ENCODE data around the gene KRTAP4-16. TPM values are rescaled to one million over a fixed set of nuclear protein-coding genes. Genes with fewer than 3 reads are reported as not detected.
"Not testable (repeated sequence)": the region's sequence is repeated elsewhere in the genome, so short reads cannot be mapped to it uniquely, and the experiment has no call there.

Gene KRTAP4-16
- total RNA-seq, 1 donor from 2014 or later, result not detected

DNA sequence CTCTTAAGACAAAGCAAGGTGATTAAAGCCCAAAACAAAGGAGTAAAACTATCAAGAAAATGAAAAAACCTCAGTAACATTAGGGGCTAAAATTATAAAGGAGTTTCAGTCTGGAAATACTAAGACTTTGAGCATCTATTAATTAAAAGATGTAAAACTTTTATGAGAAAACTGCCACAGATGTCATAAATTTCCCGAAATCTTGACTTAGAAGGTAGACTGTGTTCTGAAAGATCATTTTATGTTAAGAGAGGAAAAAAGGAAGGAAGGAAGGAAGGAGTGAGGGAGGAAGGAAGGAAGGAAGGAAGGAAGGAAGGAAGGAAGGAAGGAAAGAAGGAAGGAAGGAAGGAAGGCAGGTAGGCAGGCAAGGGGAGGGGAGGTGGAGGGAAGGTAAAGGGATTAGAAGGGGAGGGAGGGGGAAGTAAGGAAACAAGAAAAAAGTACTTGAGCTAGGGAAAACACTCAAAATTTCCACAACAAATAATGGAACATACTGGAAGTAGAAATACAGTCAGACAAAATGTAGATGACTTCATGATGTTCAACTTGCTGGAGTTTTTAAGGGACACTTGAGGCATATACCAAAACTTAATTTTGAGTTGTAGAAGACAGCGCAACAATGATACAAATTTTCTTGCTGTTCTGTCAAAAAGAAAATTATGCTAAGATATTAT is 45.7 kb upstream of the KRTAP4-16 start:
- no peaks in the 10 kb centered on the region for H3K4me1 Mint-ChIP-seq (ENCODE audit: unreplicated experiment)

DNA sequence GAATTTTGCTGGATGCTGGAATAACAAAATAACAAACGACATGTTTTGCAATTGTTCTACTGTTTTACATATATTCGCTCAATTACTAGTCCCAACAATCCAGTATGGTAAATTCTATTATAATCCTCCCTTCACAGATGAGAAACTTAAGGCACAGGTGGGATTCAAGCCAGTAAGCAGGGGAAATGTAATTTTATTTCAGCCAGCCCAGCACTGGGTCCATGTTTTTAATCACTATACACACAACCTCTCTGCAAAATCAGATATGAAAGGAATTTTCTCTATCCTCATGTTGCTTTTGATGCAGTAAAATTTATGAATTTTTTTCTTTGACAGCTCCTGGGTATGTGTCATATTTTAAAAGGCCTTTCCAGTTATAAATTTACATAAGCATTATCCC is 43.3 kb upstream of the KRTAP4-16 start:
- H3K9me3 Mint-ChIP-seq (ENCODE audit: unreplicated experiment), result peaks cover 25% of the 10 kb centered on the region
- peaks cover 6% of the 10 kb centered on the region for H3K4me1 Mint-ChIP-seq (ENCODE audit: unreplicated experiment)
- no peaks in the 10 kb centered on the region for H3K27me3 Mint-ChIP-seq (ENCODE audit: unreplicated experiment)
- DNase-seq (ENCODE audit: extremely low spot score, unreplicated experiment), result no peak
- H3K4me3 Mint-ChIP-seq (ENCODE audit: unreplicated experiment), result no peak overlapping the region
- peaks cover 10% of the 10 kb centered on the region for H3K36me3 Mint-ChIP-seq (ENCODE audit: unreplicated experiment)
- TF ChIP-seq, protein P1, sequence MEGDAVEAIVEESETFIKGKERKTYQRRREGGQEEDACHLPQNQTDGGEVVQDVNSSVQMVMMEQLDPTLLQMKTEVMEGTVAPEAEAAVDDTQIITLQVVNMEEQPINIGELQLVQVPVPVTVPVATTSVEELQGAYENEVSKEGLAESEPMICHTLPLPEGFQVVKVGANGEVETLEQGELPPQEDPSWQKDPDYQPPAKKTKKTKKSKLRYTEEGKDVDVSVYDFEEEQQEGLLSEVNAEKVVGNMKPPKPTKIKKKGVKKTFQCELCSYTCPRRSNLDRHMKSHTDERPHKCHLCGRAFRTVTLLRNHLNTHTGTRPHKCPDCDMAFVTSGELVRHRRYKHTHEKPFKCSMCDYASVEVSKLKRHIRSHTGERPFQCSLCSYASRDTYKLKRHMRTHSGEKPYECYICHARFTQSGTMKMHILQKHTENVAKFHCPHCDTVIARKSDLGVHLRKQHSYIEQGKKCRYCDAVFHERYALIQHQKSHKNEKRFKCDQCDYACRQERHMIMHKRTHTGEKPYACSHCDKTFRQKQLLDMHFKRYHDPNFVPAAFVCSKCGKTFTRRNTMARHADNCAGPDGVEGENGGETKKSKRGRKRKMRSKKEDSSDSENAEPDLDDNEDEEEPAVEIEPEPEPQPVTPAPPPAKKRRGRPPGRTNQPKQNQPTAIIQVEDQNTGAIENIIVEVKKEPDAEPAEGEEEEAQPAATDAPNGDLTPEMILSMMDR (IDR thresholded peaks at IDR 0.05), result no peak
- no peak overlapping the region for H3K27ac Mint-ChIP-seq (ENCODE audit: unreplicated experiment)

More for the DNA sequence above, 45.7 kb upstream of the KRTAP4-16 start:
- Mint-ChIP-seq H3K36me3 (ENCODE audit: unreplicated experiment) (peaks cover 7% of the 10 kb centered on the region), H3K27me3 (ENCODE audit: unreplicated experiment) (no peaks in the 10 kb centered on the region), H3K27ac (ENCODE audit: unreplicated experiment) (no peak overlapping the region), H3K9me3 (ENCODE audit: unreplicated experiment) (peaks cover 12% of the 10 kb centered on the region), H3K4me3 (ENCODE audit: unreplicated experiment) (no peak overlapping the region)
- no peak for DNase-seq (ENCODE audit: extremely low spot score, unreplicated experiment)
- TF ChIP-seq, protein P1 (IDR thresholded peaks at IDR 0.05), result no peak

DNA sequence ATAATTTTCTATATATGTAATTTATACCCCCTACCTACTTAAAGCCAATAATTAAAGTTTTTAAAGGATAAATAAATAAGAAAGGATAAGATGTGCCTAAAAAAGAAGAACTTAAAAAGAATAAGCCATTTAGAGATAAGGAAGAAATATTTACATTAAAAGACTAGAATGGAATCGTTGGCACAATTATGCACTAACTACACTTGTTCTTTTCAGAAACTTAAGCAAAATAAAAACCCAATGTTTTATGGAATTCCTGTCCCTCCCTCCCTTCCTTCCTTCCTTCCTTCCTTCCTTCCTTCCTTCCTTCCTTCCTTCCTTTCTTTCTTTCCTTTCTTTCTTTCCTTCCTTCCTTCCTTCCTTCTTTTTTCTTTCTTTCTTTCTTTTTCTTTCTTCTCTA is 42.8 kb upstream of the KRTAP4-16 start:
- Mint-ChIP-seq H3K36me3 (ENCODE audit: unreplicated experiment) (peaks cover 10% of the 10 kb centered on the region), H3K27ac (ENCODE audit: unreplicated experiment) (no peak overlapping the region), H3K9me3 (ENCODE audit: unreplicated experiment) (peaks cover 25% of the 10 kb centered on the region), H3K27me3 (ENCODE audit: unreplicated experiment) (no peaks in the 10 kb centered on the region), H3K4me3 (ENCODE audit: unreplicated experiment) (no peak overlapping the region), H3K4me1 (ENCODE audit: unreplicated experiment) (peaks cover 6% of the 10 kb centered on the region)
- DNase-seq (ENCODE audit: extremely low spot score, unreplicated experiment), result no peak
- TF ChIP-seq, protein P1 (IDR thresholded peaks at IDR 0.05), result no peak

DNA sequence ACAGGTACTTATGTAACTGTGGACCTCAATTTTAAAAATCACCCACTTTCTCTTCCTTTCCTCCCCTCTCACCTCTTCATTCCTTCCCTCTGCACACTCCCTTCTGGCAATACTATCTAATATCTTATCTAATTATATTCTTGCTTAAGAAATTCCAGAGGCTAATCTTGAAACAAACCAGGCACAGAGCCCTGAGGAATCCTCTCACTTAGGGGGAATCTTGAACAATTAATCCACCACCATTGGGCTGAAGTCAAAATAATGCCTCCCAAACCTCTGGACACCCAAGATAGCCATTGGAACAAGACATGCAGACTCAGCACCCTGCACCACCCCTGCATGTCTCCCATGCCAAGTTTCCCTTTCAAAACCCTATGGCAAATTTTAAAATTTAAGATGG is 39.4 kb upstream of the KRTAP4-16 start:
- H3K27me3 Mint-ChIP-seq (ENCODE audit: unreplicated experiment), result no peaks in the 10 kb centered on the region
- peaks cover 6% of the 10 kb centered on the region for H3K4me1 Mint-ChIP-seq (ENCODE audit: unreplicated experiment)
- no peak overlapping the region for H3K4me3 Mint-ChIP-seq (ENCODE audit: unreplicated experiment)
- TF ChIP-seq, protein P1 (IDR thresholded peaks at IDR 0.05), result no peak
- no peak for DNase-seq (ENCODE audit: extremely low spot score, unreplicated experiment)
- H3K9me3 Mint-ChIP-seq (ENCODE audit: unreplicated experiment), result peaks cover 40% of the 10 kb centered on the region
- H3K36me3 Mint-ChIP-seq (ENCODE audit: unreplicated experiment), result peaks cover 17% of the 10 kb centered on the region
- no peak overlapping the region for H3K27ac Mint-ChIP-seq (ENCODE audit: unreplicated experiment)

DNA sequence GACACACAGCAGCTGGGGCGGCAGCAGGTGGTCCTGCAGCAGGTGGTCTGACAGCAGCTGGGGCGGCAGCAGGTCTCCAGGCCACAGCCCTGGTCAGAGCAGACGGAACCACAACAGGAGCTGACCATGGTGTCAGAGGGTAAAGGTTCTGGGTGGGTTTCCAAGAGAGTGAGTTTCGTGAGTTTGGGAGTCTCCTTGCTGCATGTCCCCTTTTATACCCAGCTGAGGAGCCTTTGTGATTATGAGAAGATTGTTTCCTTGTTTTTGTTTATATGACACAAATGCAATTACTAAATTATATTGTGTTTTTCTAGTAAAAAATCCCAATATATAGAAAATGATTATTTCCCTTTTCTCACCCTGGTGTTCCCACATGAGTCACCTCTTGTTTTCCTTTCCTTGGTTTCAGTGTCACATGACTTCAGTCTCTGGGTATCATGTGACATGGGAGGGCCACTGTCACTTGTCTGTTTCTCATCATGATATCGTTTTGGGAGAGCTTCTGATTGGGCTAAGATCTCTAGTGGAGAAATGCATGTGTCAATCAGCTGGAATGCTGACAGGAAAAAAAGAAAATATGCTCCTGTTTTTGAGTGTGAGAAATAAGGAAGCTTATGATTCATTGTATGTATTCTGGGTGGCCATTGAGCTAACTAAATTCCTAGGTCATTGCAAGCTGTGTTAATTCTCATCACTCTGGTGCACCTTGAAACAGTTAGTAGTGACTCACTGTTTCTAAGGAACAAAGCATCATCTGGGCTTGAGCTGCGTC is 38.5 kb upstream of the KRTAP4-16 start, which contains the start of gene KRTAP4-6:
KRTAP4-6 (minus strand) TSS at position 185 of the 772 bp plus-strand sequence; CDS start at position 128, 57 bp downstream.
- H3K27me3 Mint-ChIP-seq (ENCODE audit: unreplicated experiment), result no peaks in the 10 kb centered on the region
- H3K27ac Mint-ChIP-seq (ENCODE audit: unreplicated experiment), result peak within 1 kb of the TSS; percentile 32
- peaks cover 6% of the 10 kb centered on the region for H3K4me1 Mint-ChIP-seq (ENCODE audit: unreplicated experiment)
- peaks cover 17% of the 10 kb centered on the region for H3K36me3 Mint-ChIP-seq (ENCODE audit: unreplicated experiment)
- DNase-seq (ENCODE audit: extremely low spot score, unreplicated experiment), result no peak
- TF ChIP-seq, protein P1 (IDR thresholded peaks at IDR 0.05), result no peak
- H3K4me3 Mint-ChIP-seq (ENCODE audit: unreplicated experiment), result no peak within 1 kb of the TSS
- H3K9me3 Mint-ChIP-seq (ENCODE audit: unreplicated experiment), result peaks cover 40% of the 10 kb centered on the region

DNA sequence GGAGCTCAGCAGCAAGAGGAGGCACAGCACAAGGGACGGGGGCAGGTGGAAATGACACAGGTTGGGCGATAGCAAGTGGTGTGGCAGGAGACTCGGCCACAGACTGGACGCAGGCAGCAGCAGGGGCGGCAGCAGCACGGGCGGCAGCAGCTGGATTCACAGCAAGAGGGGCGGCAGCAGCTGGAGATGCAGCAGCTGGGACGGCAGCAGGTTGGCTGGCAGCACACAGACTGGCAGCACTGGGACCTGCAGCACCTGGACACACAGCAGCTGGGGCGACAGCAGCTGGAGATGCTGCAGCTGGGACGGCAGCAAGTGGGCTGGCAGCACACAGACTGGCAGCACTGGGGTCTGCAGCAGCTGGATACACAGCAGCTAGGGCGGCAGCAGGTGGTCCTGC is 37.9 kb upstream of the KRTAP4-16 start:
- Mint-ChIP-seq H3K36me3 (ENCODE audit: unreplicated experiment) (peaks cover 17% of the 10 kb centered on the region), H3K9me3 (ENCODE audit: unreplicated experiment) (peaks cover 40% of the 10 kb centered on the region)
- not testable (repeated sequence) for H3K27ac Mint-ChIP-seq (ENCODE audit: unreplicated experiment); H3K27me3 Mint-ChIP-seq (ENCODE audit: unreplicated experiment); DNase-seq (ENCODE audit: extremely low spot score, unreplicated experiment); H3K4me1 Mint-ChIP-seq (ENCODE audit: unreplicated experiment); H3K4me3 Mint-ChIP-seq (ENCODE audit: unreplicated experiment)
